Dedifferentiated amniotic fluid mesenchymal stem cell (primary cell): ENCODE measurements around the gene GART.
A peak's percentile ranks its signal among the peaks of the same experiment; 100 is the strongest.

Source experiments
- DNase-seq: peaks from one replicate; pipeline ENCODE4 v3.0.0-alpha.2; 2016; ENCODE audit errors: extremely low spot score

GART gene

DNA sequence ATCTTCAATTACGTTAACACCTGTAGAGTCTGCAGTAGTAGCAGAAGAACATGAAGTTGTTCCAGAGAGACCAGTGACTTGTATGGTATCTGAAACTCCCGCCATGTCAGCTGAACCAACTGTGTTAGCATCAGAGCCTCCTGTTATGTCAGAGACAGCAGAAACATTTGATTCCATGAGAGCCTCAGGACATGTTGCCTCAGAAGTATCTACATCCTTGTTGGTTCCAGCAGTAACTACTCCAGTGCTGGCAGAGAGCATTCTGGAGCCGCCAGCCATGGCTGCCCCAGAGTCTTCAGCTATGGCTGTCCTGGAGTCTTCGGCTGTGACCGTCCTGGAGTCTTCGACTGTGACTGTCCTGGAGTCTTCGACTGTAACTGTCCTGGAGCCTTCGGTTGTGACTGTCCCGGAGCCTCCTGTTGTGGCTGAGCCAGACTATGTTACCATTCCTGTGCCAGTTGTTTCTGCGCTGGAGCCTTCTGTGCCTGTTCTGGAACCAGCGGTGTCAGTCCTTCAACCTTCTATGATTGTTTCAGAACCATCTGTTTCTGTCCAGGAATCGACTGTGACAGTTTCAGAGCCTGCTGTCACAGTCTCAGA, 11.2 kb upstream of the GART start:
- no peak for DNase-seq

DNA sequence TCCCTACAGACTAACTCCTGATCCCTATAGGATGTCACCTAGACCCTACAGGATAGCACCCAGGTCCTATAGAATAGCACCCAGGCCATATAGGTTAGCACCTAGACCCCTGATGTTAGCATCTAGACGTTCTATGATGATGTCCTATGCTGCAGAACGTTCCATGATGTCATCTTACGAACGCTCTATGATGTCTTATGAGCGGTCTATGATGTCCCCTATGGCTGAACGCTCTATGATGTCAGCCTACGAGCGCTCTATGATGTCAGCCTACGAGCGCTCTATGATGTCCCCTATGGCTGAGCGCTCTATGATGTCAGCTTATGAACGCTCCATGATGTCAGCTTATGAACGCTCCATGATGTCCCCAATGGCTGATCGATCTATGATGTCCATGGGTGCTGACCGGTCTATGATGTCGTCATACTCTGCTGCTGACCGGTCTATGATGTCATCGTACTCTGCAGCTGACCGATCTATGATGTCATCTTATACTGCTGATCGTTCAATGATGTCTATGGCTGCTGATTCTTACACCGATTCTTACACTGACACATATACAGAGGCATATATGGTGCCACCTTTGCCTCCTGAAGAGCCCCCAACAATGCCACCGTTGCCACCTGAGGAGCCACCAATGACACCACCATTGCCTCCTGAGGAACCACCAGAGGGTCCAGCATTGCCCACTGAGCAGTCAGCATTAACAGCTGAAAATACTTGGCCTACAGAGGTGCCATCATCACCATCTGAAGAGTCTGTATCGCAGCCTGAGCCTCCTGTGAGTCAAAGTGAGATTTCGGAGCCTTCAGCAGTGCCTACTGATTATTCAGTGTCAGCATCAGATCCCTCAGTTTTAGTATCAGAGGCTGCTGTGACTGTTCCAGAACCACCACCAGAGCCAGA, 10.4 kb upstream of the GART start:
- DNase-seq = no peak

DNA sequence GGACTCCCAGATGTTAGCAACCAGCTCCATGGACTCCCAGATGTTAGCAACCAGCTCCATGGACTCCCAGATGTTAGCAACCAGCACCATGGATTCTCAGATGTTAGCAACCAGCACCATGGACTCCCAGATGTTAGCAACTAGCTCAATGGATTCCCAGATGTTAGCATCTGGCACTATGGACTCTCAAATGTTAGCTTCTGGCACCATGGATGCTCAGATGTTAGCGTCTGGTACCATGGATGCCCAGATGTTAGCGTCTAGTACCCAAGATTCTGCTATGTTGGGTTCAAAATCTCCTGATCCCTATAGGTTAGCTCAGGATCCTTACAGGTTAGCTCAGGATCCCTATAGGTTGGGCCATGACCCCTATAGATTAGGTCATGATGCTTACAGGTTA, 9.7 kb upstream of the GART start:
- no peak for DNase-seq

DNA sequence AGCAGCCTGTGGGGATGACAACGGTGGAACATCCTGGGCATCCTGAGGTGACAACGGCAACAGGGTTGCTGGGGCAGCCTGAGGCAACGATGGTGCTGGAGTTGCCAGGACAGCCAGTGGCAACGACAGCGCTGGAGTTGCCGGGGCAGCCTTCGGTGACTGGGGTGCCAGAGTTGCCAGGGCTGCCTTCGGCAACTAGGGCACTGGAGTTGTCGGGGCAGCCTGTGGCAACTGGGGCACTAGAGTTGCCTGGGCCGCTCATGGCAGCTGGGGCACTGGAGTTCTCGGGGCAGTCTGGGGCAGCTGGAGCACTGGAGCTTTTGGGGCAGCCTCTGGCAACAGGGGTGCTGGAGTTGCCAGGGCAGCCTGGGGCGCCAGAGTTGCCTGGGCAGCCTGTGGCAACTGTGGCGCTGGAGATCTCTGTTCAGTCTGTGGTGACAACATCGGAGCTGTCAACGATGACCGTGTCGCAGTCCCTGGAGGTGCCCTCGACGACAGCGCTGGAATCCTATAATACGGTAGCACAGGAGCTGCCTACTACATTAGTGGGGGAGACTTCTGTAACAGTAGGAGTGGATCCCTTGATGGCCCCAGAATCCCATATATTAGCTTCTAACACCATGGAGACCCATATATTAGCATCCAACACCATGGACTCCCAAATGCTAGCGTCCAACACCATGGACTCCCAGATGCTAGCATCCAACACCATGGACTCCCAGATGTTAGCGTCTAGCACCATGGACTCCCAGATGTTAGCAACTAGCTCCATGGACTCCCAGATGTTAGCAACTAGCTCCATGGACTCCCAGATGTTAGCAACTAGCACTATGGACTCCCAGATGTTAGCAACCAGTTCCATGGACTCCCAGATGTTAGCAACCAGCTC, 9.1 kb upstream of the GART start:
- no peak for DNase-seq

GRCh38 chr21:33549848-33550771, 8.2 kb upstream of the GART start:
- no peak for DNase-seq

DNA sequence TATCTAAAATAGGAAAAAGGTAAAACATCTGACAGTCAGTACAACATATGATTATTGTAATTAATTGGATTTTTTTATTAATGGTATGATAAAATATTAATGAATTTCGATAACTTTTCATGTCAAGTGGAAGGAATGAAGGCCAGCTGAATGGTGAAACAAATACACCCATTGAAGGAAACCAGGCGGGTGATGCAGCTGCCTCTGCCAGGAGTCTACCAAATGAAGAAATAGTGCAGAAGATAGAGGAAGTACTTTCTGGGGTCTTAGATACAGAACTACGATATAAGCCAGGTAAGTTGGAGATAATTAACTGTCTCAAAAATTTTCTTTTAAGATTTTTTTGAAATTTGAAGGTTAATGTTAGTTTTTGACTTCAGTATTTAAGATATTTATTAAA, 4.2 kb upstream of the GART start:
- DNase-seq = no peak

- DNase-seq = no peak
These were observed 2.7 kb upstream of the GART start for GRCh38 chr21:33544451-33545195.

GRCh38 chr21:33543505-33544129, 1.7 kb upstream of the GART start:
- DNase-seq = peak; percentile 50

GRCh38 chr21:33542640-33543504, 955 bp upstream of the GART start, which contains the start of gene SON:
SON (plus strand) TSS chr21:33543038; CDS start chr21:33543093, 55 bp downstream.
- DNase-seq = peak; percentile 99

DNA sequence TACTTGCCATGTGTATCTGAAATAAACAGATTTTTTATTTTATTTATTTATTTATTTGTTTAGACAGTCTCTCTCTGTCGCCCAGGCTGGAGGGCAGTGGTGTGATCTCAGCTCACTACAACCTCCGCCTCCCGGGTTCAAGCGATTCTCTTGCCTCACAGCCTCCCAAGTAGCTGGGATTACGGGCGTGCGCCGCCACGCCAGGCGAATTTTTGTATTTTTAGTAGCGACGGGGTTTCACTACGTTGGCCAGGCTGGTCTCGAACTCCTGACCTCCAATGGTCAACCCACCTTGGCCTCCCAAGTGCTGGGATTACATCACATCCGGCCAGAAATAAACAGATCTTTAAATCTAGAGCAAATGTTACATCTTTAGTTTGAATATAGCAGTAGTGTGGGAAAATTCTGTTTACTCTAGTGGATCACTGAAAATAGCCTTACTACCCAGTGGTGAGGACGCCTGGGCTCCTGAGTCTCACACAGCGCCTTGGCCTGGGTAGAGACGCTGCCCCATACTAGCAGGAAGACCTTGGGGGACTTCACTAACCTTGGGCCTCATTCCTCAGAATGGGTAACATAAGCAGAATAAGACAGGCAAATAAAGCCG, 709 bp downstream of the GART start:
- no peak for DNase-seq

GRCh38 chr21:33540711-33541104, 1.2 kb downstream of the GART start:
- no peak for DNase-seq

DNA sequence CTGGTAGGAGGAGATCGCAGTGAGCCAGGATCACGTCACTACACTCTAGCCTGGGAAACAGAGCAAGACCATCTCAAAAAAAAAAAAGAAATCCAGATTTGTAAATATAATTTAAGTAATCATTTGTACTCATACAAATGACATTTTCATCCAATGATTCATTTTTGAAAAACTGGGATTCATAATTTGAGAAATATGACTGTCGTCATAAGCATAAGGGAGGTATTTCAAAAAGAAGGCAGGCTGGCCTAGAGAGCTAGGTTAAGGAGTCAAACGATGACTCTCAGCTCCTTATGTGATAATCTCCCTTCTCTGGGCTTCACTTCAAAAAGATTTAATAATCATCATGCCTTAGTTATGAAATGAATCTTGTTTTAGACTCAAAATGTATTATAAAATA, 2.3 kb downstream of the GART start:
- no peak for DNase-seq

GRCh38 chr21:33537212-33537611, 4.7 kb downstream of the GART start:
- DNase-seq = no peak

- no peak for DNase-seq
These were observed 10.9 kb downstream of the GART start for GRCh38 chr21:33531007-33531406.

DNA sequence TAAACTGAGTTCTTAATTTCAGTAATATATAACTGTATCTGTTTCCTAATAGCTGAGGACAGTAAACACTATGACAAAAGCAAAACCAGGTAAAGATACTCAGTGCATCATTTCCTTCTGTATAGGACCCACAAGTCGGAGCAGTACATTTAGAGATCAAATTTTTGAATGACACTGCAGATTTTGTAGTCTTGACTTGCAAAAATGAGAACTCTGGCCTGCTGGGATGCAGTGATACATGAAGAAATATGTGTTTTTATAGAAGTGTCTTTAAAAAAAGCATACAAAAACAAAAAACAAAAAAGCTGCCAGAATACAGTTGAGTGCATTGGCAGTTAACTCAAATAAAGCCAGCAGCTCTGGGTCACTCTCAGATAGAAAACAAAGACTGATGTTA, 19.0 kb downstream of the GART start:
- no peak for DNase-seq

DNA sequence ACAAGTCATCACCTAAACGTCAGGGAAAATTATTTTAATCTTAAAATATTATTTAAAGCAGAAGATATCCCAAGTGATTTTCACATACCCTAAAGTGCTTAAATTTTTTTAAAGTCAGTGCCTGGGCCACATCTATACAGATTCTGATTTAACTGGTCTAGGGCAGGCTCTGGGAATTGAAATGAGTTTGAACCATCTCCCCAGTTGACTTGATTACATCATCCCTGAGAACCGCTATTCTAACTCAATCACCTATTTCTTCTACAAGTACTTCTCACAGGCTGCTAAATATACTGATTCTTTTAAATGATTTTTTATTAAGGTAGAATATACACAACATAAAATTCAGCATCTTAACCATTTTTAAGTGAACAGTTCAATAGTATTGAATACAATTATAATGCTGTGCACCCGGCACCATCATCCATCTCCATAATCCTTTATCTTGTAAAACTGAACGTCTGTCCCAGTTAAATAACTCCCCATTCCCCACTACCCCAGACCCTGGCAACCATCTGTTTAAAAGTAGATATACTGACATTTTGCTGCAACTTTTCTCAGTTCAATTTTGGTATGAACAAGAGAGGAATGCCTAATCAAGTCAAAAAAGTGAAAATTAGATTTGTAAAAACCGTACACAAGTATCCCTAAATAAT, 19.5 kb downstream of the GART start:
- DNase-seq = no peak

GRCh38 chr21:33518899-33519298, 23.0 kb downstream of the GART start:
- DNase-seq = no peak

DNA sequence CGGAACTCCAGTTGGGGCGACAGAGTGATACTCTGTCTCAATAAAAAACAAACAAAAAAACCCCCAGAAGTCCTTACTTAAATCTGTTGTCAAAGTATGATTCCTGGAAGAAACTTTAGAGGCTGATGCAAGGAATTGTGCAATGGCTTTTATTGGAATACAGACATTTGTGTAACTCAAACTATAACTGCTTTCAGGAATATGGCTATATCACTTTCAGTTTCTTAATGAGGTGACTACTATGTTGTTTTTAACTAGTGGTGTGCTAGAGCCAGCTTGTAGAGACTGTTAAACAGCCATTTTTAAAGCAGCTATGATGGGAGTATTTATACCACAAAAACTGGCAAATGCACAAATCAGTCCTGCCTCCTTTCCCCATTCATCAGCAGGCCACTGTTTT, 27.7 kb downstream of the GART start:
- DNase-seq = peak; percentile 62
